ENCODE measurements around the gene NTM.

Gene NTM

GRCh38 chr11:131683666-131684065, 313.3 kb downstream of the NTM start:
- no peak for TF ChIP-seq CTCF (IDR thresholded peaks at IDR 0.05; ENCODE audit: low read depth, low read length)
- DNase-seq: no peak

GRCh38 chr11:131684111-131685060, 314.0 kb downstream of the NTM start:
- Histone ChIP-seq H3K27me3 (no peaks in the 10 kb centered on the region), H3K4me3 (ENCODE audit: low read depth, low read length) (no peak overlapping the region), H3K36me3 (no peaks in the 10 kb centered on the region), H3K4me1 (no peaks in the 10 kb centered on the region), H3K9me3 (no peaks in the 10 kb centered on the region)
- no peak for DNase-seq
- no peak for TF ChIP-seq CTCF (IDR thresholded peaks at IDR 0.05; ENCODE audit: low read depth, low read length)

More at GRCh38 chr11:131683666-131684065, 313.3 kb downstream of the NTM start:
- Histone ChIP-seq H3K4me1 (no peaks in the 10 kb centered on the region), H3K36me3 (no peaks in the 10 kb centered on the region), H3K9me3 (no peaks in the 10 kb centered on the region), H3K4me3 (ENCODE audit: low read depth, low read length) (no peak overlapping the region), H3K27me3 (no peaks in the 10 kb centered on the region)

GRCh38 chr11:131685206-131685605, 314.8 kb downstream of the NTM start:
- TF ChIP-seq CTCF (IDR thresholded peaks at IDR 0.05; ENCODE audit: low read depth, low read length): no peak
- no peak for DNase-seq
- H3K4me1 ChIP-seq: no peaks in the 10 kb centered on the region

GRCh38 chr11:131685906-131686305, 315.5 kb downstream of the NTM start:
- no peaks in the 10 kb centered on the region for H3K27me3 ChIP-seq

More at GRCh38 chr11:131685206-131685605, 314.8 kb downstream of the NTM start:
- Histone ChIP-seq H3K4me3 (ENCODE audit: low read depth, low read length) (no peak overlapping the region), H3K27me3 (no peaks in the 10 kb centered on the region), H3K36me3 (no peaks in the 10 kb centered on the region), H3K9me3 (no peaks in the 10 kb centered on the region)

GRCh38 chr11:131686836-131687235, 316.4 kb downstream of the NTM start:
- TF ChIP-seq CTCF (IDR thresholded peaks at IDR 0.05; ENCODE audit: low read depth, low read length): no peak
- no peaks in the 10 kb centered on the region for H3K27me3 ChIP-seq
- no peak overlapping the region for H3K4me3 ChIP-seq (ENCODE audit: low read depth, low read length)
- no peak for DNase-seq
- H3K36me3 ChIP-seq: no peaks in the 10 kb centered on the region
- no peaks in the 10 kb centered on the region for H3K4me1 ChIP-seq
- no peaks in the 10 kb centered on the region for H3K9me3 ChIP-seq

More at GRCh38 chr11:131685906-131686305, 315.5 kb downstream of the NTM start:
- Histone ChIP-seq H3K9me3 (no peaks in the 10 kb centered on the region), H3K36me3 (no peaks in the 10 kb centered on the region), H3K4me3 (ENCODE audit: low read depth, low read length) (no peak overlapping the region), H3K4me1 (no peaks in the 10 kb centered on the region)
- no peak for DNase-seq
- TF ChIP-seq CTCF (IDR thresholded peaks at IDR 0.05; ENCODE audit: low read depth, low read length): no peak

All from BE2C (cell line).